Measurements from ENCODE around the gene TBCE.
"Not testable (repeated sequence)": the region's sequence is repeated elsewhere in the genome, so short reads cannot be mapped to it uniquely, and the experiment has no call there.

The TBCE gene

DNA sequence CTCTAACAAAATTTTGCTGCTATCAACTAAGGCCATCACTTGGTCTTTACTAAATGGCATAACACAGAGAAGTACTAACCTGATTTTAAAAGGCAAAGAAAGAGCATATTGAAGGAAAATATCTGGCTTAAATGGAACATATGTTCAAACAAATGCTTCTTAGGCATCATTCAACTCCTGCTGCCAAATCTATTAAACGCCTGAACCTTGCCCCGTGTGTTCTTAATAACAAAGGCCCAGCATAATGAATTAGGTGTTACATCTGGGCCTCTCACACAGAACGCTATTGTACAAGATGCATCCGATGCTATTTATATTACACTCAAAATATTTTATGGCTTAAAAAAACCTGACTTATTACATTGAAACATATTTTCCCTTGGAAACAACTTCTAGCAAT, 88.6 kb downstream of the TBCE start:
- no peak for DNase-seq (ENCODE audit: low read depth)

DNA sequence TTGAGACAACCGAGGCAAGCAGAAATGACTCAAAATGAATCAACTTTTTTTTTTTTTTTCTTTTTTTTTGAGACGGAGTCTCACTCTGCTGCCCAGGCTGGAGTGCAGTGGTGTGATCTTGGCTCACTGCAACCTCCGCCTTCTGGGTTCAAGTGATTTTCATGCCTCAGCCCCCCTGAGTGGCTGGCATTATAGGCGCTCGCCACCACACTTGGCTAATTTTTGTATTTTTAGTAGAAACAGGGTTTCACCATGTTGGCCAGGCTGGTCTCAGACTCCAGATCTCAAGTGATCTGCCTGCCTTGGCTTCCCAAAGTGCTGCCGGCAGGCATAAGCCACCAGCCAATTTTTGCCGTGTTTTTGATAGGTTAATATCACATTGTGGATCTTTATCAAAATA, 90.6 kb downstream of the TBCE start:
- DNase-seq (ENCODE audit: low read depth): not testable (repeated sequence)

DNA sequence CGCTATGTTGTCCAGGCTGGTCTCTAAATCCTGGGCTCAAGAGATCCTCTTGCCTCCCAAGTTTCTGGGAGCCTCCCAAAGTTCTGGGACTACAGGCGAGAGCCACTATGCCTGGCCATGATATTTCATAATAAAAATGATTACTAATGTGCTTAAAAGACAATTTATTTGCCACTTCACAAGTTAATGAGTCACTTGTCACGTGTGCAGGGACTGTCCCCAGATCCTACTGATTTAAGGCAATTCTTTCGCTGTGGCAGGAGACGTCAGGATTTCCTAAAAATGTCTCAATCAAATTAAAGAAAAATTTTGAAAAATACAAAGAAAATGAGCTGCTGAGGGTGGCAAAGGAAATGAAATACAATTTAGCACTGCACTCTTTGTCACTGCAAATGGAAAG, 93.5 kb downstream of the TBCE start:
- DNase-seq (ENCODE audit: low read depth): no peak

DNA sequence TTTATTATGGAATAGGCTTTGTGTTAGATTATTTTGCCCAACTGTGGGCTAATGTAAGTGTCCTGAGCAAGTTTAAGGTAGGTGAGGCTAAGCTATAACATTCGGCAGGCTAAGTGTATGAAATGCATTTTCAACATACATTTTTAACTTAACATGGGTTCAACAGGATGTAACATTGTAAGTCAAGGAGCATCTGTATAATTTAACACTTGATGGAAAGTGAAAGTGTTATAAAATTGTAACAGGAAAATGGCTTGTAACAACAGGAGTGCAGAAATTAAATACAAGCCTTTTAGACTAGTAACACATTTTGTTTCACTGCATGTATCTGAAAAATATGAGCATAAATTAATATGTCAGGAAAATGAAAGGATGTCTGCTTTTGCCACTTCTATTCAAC, 94.7 kb downstream of the TBCE start:
- DNase-seq (ENCODE audit: low read depth): no peak

DNA sequence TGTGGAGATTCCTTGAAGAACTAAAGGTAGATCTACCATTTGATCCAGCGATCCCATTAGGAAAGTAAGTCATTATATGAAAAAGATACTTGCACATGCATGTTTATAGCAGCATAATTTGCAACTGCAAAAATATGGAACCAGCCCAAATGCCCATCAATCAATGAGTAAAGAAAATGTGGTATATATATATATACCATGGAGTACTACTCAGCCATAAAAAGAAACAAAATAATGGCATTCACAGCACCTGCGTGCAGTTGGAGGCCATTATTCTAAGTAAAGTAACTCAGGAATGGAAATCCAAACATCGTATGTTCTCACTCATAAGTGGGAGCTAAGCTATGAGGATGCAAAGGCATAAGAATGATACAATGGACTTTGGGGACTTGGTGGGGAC, 95.6 kb downstream of the TBCE start:
- DNase-seq (ENCODE audit: low read depth): not testable (repeated sequence)

DNA sequence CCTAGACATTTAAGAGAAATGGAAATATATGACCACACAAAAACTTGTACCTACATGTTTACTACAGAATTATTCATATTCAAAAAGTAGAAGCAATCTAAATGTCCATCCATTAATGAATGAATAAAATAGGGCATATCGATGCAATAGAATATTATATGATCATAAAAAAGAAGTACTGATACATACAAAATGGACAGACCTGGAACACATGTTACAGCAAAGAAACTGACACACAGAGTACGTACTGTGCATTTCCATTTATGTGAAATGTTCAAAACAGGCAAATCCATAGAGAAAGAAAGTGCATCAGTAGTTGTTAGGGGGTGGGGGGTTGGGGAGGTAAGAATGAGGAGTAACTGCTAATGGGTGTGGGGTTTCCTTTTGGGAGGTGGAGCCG, 97.8 kb downstream of the TBCE start:
- DNase-seq (ENCODE audit: low read depth): no peak

DNA sequence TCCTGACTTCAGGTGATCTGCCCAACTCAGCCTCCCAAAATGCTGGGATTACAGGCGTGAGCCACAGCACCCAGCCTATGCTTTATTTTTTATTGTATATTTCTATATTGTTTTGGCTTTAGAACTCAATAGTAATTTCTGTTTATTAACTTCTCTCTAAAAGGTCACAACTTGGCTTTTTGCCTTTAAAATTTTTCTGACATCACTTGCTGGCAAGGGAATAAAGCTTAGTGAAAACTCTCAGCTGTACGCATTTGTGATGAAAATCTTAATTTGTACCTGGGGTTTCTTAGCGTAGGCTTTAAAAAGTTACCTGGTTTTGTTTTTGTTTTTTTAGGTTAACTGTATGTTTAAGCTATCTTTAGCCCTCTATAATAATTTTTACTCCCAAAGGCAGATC, 100.8 kb downstream of the TBCE start:
- DNase-seq (ENCODE audit: low read depth): no peak

DNA sequence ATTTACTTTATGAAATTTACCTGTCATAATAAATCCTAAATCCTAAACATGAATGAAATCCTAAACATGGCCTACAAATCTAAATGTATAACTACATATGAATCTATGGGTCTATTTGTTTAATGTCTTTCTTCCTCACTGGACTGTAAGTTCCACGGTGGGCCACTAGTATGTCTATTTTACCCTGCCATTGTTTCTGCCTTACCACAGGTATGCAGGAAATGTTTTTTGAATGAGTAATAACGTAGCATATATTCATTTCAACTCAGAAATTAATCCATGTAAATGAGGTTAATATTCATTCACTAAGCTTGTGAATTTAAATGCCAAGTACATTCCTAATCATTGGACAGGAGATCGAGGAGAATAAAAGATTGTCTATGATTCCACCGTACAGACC, 101.7 kb downstream of the TBCE start:
- no peak for DNase-seq (ENCODE audit: low read depth)

DNA sequence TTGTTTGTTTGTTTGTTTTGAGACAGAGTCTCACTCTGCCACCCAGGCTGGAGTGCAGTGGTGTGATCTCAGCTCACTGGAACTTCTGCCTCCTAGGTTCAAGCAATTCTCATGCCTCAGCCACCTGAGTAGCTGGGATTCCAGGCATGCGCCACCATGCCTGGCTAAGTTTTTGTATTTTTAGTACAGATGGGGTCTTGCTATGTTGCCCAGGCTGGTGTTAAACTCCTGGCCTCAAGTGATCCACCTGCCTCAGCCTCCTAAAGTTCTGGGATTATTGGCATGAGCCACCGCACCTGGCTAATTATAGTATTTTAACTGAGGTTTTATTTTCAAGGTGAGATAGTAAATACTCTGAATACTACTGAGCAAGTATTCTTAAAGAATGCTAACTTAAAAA, 102.7 kb downstream of the TBCE start:
- DNase-seq (ENCODE audit: low read depth): not testable (repeated sequence)

DNA sequence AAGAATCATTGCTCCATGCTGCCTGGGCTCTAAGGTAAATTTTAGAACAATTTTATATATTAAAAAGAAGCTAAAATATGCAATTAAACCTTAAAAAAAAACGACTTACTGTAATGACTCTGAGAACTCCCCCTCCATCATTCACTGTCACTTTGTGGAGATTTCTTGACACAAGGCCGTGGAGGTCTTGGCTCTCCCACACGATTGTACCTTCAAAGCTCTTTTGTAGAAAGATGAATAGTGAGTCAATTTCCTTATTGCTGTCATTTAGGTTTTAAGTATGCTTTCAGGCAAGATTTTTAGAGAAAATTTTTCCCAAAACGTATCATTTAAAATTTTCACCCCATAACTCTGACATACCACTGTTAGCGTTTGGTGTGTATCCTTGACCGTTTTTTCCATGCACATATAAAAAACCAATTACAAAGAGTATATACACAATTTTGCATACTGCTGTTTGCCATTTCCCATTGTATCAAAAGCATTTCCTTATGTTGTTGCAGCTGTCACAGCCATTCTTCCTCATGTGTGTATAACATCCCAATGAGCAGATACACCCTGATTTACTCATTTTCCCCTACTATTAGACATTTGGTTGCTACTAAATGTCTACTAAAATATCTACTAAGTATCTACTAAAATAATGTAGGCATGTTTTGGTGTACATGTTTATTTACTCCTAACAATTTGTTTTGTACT, 103.7 kb downstream of the TBCE start:
- DNase-seq (ENCODE audit: low read depth): no peak

DNA sequence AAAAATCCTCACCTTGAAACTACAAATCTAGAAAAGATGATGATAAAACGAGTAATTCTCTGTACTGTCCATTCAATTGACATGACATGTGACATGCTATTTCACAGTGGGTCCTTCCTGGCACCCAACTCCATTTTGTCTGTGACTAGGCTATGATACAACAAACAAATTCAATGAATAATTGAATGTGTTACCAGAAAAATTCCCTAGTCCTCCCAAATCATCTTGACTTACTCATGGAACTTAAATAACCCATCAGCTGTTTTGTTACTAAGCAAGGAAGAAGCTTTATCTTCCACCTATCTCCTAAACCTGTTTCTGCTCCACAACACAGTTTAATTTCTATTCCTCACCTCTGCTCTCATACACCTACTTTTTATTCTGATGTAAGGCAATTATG, 106.6 kb downstream of the TBCE start:
- DNase-seq (ENCODE audit: low read depth): no peak

DNA sequence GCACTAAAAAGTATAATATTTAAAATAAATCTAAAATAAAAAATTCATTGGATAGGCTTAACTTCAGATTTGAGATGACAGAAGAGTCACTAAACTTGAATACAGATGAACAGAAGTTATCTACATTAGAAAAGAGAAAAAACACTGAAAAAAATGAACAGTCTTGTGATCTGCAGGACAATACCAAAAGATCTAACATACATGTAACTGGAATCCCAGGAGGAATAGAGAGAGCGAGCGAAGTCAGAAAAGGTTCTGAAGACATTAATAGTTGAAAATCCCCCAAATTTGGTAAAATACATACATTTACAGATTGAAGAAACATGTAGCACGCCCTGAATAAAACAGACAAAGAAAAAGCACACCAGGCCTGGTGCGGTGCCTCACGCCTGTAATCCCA, 115.9 kb downstream of the TBCE start:
- DNase-seq (ENCODE audit: low read depth): no peak

DNA sequence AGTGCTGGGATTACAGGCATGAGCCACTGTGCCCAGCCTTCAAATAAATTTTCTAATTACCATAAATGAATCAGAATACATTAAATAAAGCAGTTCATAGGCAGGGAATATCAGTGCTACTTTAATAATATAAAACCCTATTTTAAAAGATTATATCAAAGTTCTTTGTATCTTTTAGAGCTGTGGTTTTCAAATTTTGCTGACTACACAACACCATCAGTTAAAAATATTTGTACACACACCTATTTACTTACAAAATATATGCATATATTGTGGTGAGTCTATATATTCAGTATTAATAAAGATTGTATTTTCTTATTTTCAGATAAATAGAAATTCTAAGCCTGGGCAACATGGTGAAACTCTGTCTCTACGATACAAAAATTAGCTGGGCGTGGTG, 118.3 kb downstream of the TBCE start:
- DNase-seq (ENCODE audit: low read depth): no peak

DNA sequence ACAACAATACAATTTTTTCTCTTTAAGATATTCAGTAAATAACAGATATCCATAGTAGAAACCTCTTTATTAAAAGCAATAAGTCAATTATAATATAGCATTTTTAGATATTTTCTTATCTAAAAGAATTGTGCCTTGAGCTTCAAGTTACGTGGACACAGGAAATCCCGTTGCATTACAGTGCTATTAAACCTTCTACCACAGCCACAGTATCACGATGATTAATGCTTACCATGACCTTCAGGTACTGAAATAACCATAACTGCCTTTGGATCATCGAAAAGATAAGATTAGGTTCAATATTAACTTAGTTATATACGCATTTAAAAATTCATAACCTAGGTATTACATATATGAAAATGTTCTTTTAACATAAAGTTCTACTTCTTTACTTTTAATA, 119.1 kb downstream of the TBCE start:
- no peak for DNase-seq (ENCODE audit: low read depth)

DNA sequence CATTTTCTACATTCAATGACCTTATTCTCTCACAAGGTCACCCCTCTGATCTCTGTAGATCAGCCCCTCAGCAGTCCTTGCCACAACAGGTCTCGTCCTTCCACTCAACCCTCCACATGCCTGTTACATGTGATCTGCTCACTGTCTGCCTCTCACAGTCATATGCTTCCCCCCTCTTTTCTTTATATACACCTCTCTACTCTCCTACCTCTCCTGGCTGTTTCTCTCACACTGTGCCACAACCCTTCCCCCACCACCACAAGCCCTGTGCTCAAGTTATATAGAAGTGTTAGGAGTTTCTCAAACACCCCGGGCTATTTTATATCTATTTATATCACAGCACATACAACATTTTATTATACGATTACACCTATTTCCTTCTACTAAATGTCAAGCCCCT, 124.4 kb downstream of the TBCE start:
- no peak for DNase-seq (ENCODE audit: low read depth)

DNA sequence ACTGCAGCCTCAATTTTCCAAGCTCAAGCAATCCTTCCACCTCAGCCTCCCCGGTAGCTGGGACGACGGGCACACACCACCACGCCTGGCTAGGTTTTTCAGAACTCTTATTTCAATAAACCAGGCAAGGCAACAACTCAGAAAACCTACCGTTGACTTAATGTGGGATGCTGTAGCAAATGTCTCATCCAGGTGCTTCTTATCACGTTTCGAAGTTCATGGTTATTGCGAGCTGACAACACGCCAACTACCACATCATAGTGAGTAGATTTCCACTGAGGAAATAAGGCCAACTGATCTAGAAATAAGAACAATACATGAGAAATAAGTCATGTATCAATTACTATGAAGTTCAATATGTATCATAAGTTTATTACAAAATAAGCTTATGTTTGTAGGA, 127.3 kb downstream of the TBCE start:
- DNase-seq (ENCODE audit: low read depth): no peak

DNA sequence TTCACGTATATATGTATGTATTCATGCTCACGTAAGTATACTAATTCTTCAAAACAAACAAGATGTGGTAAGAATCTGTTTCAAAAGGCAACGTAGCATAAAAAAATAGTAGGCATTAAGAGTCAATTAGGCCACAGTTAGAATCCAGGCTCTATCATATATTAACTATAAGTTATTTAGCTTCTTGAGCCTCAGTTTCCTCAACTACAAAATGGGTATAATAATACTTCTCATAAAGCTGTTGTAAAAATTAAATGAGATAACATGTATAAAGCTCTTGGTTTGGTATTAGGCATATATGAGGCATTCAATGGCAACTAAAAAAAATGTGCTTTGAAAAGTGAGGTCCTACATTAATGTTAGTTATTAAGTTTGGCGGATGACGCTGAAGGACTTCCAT, 127.8 kb downstream of the TBCE start:
- no peak for DNase-seq (ENCODE audit: low read depth)

DNA sequence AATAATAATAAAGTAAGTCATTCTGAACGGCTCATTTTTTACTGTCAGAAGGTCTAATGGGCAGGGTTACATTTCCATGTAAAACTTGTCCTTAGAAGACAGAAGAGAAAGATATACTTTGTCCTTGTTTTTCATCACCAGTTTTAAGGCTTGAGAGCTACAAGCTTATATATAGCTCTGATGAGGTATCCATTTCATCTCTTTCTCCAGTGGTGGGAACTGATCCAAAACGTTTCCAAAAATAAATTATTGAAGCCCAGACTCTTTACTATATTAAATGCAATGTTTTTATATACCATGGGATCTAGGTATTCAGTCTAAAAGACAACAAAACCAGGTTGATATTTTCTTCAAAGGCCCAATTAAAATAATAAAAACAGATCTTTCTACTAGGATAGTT, 128.3 kb downstream of the TBCE start:
- no peak for DNase-seq (ENCODE audit: low read depth)

DNA sequence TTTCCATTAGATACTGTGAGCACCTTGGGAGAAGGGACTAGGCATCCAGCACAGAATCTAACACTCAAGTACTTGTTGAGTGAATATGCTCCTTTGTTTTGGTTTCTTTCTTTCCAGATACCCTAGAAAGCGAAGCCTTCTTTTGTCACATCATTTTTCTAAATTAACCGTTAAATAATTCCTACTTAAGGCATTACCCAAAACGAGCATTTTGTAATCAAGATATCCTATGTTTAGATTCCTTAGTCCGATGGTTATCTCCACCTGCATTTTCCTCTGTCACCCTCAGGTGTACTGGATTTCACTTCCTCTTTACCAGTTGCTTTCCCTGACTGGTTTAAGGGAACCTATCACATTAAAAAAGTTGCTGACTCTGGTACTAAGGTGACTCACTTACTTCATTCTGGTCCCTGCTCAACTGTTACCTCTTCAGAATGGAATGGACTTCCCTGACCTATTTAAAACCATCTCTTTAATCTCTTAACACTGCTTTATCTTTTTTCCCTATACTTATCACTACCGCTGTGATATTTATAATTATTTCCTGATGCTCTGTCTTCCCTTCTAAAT, 133.8 kb downstream of the TBCE start:
- DNase-seq (ENCODE audit: low read depth): no peak
